Prostate gland (tissue), 2 donors: ENCODE measurements around the gene TCEANC. TPM values are rescaled to one million over a fixed set of nuclear protein-coding genes. Genes with fewer than 3 reads are reported as not detected.
A peak's percentile ranks its signal among the peaks of the same experiment; 100 is the strongest.
"Not testable (repeated sequence)": the region's sequence is repeated elsewhere in the genome, so short reads cannot be mapped to it uniquely, and the experiment has no call there.

ENCODE experiments used
- DNase-seq: peaks from one replicate; pipeline ENCODE4 v3.0.0-alpha.2; 2019; ENCODE audit warnings: low spot score
- H3K27ac ChIP-seq, 2 donors: fragments of 200-600 bp; sonication (generic); 2 replicates each; pipeline ENCODE4 v1.5.1; 2017 to 2019
- H3K27me3 ChIP-seq: fragments of 200-600 bp; sonication (generic); replicated peaks from 2 replicates; pipeline ENCODE4 v1.5.1; 2019; ENCODE audit not compliant: insufficient read depth
- H3K36me3 ChIP-seq, 2 donors: fragments of 200-600 bp; sonication (generic); 1 replicate in 1 of 2; 2 replicates in 1 of 2; pipeline versions ENCODE4 v1.5.1 to v1.8.1; 2017 to 2019
- H3K4me1 ChIP-seq: fragments of 200-600 bp; sonication (generic); replicated peaks from 2 replicates; pipeline ENCODE4 v1.5.1; 2019
- H3K4me3 ChIP-seq, 2 donors: fragments of 200-600 bp; sonication (generic); 2 replicates each; pipeline ENCODE4 v1.5.1; 2017 to 2019
- H3K9me3 ChIP-seq: fragments of 200-600 bp; sonication (generic); 2 replicates; pipeline ENCODE4 v1.5.1; 2017
- POLR2A ChIP-seq: fragments of 450-650 bp; IDR thresholded peaks from one replicate; pipeline ENCODE4 v1.6.1; 2016; ENCODE audit warnings: antibody characterized with exemption, mild to moderate bottlenecking
- POLR2AphosphoS5 ChIP-seq: sonication (generic); formaldehyde crosslinking; IDR thresholded peaks from one replicate; pipeline ENCODE4 v1.6.1; 2017; ENCODE audit warnings: antibody characterized with exemption
- WGBS: methylation state at CpG from one replicate; pipeline ENCODE4 v1.1.5; 2018; 5-methylcytosine and 5-hydroxymethylcytosine counted together
- intact Hi-C: fragments of 100-400 bp; cut with DNase I; formaldehyde crosslinking; loops from one replicate; pipeline ENCODE4 v1.14.2; 2022
- total RNA-seq, 2 donors: library from RNA; depleted of rRNA; stranded (reverse); fragments of >200 nt; gene quantifications; one replicate each; pipeline ENCODE4 v1.1.0, GENCODE V29; 2016
- TF ChIP-seq, protein P1 (sequence below), 4 experiments: fragments of 200-600 bp in 2 of 4; fragments of 450-650 bp in 2 of 4; sonication (generic) in 2 of 4; IDR thresholded peaks; 1 replicate in 3 of 4; 2 replicates in 1 of 4; pipeline ENCODE4 v1.5.1; 2016 to 2019; ENCODE audit warnings: antibody characterized with exemption in 4 of 4, mild to moderate bottlenecking in 2 of 4, moderate library complexity in 2 of 4

The TCEANC gene
- total RNA-seq, 2 donors from 2014 or later, result 3.1 to 4.9 TPM

DNA sequence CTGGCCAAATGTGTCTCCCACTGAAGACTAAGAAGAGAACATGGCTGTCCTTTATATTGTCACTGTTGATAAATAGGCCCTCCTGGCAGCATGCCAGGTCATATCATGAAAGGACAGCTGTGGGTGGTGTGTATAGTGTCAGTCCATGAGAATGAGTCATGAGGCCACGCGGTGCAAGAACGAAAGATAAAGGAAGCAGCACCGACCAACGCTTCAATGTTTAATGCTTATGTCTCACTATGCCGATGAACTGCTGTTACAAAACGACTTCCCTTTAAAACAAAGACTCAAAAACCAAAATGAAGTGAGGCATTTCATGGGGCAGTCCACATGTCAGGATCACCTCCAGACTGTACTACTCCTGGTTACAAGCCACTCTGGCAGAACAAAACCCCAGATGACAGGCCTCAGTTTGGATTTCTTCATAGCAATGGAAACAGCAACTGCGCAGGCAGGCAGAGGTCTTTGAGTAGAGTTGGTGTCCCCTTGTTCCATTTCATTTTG is 5.2 kb upstream of the TCEANC start:
- Histone ChIP-seq H3K27ac (no peak overlapping the region), H3K36me3 (no peaks in the 10 kb centered on the region), H3K4me3 (no peak overlapping the region), H3K4me1 (no peaks in the 10 kb centered on the region), H3K27me3 (no peaks in the 10 kb centered on the region), H3K9me3 (no peaks in the 10 kb centered on the region)
- WGBS, result 50% methylated on average over 8 of the region's 8 CpGs
- DNase-seq, result no peak
- intact Hi-C loops, result loop anchor here (5.0 to 10.0 kb wide), 2 partner anchors 140 to 693 kb away; no protein-coding TSS in a partner anchor
- TF ChIP-seq, protein P1, sequence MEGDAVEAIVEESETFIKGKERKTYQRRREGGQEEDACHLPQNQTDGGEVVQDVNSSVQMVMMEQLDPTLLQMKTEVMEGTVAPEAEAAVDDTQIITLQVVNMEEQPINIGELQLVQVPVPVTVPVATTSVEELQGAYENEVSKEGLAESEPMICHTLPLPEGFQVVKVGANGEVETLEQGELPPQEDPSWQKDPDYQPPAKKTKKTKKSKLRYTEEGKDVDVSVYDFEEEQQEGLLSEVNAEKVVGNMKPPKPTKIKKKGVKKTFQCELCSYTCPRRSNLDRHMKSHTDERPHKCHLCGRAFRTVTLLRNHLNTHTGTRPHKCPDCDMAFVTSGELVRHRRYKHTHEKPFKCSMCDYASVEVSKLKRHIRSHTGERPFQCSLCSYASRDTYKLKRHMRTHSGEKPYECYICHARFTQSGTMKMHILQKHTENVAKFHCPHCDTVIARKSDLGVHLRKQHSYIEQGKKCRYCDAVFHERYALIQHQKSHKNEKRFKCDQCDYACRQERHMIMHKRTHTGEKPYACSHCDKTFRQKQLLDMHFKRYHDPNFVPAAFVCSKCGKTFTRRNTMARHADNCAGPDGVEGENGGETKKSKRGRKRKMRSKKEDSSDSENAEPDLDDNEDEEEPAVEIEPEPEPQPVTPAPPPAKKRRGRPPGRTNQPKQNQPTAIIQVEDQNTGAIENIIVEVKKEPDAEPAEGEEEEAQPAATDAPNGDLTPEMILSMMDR (IDR thresholded peaks at IDR 0.05), result no peak
- TF ChIP-seq POLR2AphosphoS5 (no peak), POLR2A (no peak)

DNA sequence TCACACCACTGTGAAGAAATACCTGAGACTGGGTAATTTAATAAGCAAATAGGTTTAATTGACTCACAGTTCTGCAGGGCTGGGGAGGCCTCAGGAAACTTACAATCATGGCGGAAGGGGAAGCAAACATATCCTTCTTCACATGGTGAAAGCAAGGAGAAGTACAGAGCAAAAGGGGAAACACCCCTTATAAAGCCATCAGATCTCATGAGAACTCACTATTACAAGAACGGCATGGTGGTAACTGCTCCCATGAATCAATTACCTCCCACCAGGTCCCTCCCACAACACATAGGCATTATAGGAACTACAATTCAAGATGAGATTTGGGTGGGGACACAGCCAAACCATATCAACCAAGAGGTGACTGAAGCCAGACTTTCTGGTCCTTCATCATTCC is 4.6 kb upstream of the TCEANC start:
- not testable (repeated sequence) for H3K4me1 ChIP-seq, H3K9me3 ChIP-seq, H3K4me3 ChIP-seq, DNase-seq, H3K27me3 ChIP-seq, H3K27ac ChIP-seq, H3K36me3 ChIP-seq
- WGBS, result 94% methylated on average over 2 of the region's 2 CpGs
- intact Hi-C loops, result loop anchor here (5.0 to 10.0 kb wide), 2 partner anchors 141 to 694 kb away; no protein-coding TSS in a partner anchor

DNA sequence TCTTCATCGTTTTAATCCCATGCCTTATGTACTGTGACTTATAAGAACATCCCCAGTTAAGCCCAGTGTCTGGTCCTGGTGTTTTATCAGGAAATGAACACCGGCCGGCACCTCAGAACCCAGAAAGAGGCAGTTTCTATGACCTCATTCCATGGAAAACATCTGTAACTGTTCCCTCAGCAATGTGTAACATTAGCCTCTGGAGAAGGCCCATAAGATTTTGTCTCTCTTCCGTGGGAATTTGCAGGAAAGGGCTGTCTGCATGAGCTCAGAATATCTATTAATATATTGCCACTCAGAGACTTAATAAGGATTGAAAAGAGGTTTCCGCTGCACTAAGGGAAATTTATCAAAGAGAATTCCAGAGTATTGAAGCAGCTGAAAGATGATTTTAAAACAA is 3.1 kb upstream of the TCEANC start:
- Histone ChIP-seq H3K9me3 (no peaks in the 10 kb centered on the region), H3K4me3 (no peak overlapping the region), H3K27me3 (no peaks in the 10 kb centered on the region), H3K27ac (no peak overlapping the region), H3K4me1 (no peaks in the 10 kb centered on the region), H3K36me3 (no peaks in the 10 kb centered on the region)
- 69% methylated on average over 5 of the region's 5 CpGs for WGBS
- intact Hi-C loops, result loop anchor here (5.0 to 10.0 kb wide), 2 partner anchors 143 to 695 kb away; no protein-coding TSS in a partner anchor
- TF ChIP-seq POLR2AphosphoS5 (no peak), POLR2A (no peak)
- TF ChIP-seq, protein P1 (IDR thresholded peaks at IDR 0.05), result no peak
- DNase-seq, result no peak

DNA sequence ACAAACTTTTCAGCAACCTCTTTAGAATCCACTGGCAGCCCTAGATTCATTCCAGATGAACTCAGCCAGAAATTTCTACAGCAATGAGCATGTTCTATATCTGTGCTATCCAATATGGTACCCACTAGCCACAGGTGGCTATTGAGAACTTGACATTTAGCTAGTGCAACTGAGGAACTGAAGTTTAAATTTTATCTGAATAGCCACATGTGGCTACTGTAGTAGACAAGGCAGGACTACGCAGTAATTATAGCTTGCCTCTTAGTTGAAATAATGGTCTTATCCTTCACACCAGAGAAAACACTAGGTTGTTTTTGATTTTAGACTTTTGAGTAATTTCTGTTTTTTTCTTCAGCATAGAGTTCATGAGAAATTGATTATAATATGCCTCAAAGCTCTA is 2.6 kb upstream of the TCEANC start:
- Histone ChIP-seq H3K27ac (no peak overlapping the region), H3K9me3 (no peaks in the 10 kb centered on the region), H3K4me3 (no peak overlapping the region), H3K27me3 (no peaks in the 10 kb centered on the region), H3K4me1 (no peaks in the 10 kb centered on the region), H3K36me3 (no peaks in the 10 kb centered on the region)
- intact Hi-C loops, result no loop called here
- WGBS, result 94% methylated on average over 1 of the region's 1 CpG
- DNase-seq, result no peak
- TF ChIP-seq, protein P1 (IDR thresholded peaks at IDR 0.05), result no peak
- TF ChIP-seq POLR2A (no peak), POLR2AphosphoS5 (no peak)

DNA sequence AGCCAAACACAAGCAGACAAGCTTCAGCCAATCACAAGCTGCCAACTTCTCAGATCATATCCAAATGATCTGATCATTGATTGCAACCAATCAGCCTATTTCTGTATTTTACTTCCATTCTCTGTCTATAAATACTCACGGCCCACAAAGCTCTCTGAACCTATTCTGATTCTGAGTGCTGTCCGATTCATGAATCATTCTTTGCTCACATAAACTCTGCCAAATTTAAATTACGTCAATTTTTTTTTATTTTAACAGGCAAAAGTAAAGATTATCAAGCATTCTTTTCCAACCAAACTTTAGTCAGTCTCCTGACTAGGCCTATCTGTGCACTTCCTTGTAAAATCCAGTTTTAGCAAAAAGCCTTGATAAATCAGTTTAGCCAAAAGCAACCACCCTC is 1.8 kb upstream of the TCEANC start:
- 56% methylated on average over 3 of the region's 3 CpGs for WGBS
- H3K36me3 ChIP-seq, result no peaks in the 10 kb centered on the region
- no peaks in the 10 kb centered on the region for H3K27me3 ChIP-seq
- TF ChIP-seq POLR2AphosphoS5 (no peak), POLR2A (no peak)
- H3K9me3 ChIP-seq, result no peaks in the 10 kb centered on the region
- H3K4me1 ChIP-seq, result no peaks in the 10 kb centered on the region
- H3K27ac ChIP-seq, result no peak overlapping the region
- intact Hi-C loops, result no loop called here
- no peak overlapping the region for H3K4me3 ChIP-seq
- DNase-seq, result no peak

DNA sequence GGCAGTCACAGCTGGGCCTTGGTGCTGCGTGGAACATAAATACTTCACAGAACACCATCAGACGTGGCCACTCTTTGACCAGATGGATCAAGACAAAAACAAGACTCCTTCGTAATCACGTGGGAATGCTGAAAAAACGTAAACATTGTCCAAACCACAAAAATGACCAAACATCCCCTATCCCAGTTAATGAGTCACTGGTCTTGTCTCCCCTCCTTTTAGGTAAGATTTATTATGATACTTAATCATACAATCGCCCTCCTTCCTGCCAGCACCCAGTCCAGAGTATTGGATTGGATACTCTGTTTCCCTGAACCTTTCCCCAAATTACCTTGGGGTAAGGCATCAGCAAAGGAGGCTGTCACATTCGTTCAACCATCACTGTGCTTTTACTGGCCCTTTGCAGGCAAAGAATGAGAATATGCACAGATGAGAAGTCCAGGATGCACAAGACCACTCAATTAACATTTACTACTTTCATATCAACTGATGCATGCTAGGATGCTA is 601 bp upstream of the TCEANC start:
- Histone ChIP-seq H3K4me1 (no peaks in the 10 kb centered on the region), H3K9me3 (no peaks in the 10 kb centered on the region), H3K36me3 (no peaks in the 10 kb centered on the region), H3K27ac (peak overlapping the region; percentile 74 to 88), H3K4me3 (peak overlapping the region; percentile 45 to 56), H3K27me3 (no peaks in the 10 kb centered on the region)
- no peak for DNase-seq
- 25% methylated on average over 7 of the region's 7 CpGs for WGBS
- intact Hi-C loops, result no loop called here
- TF ChIP-seq, protein P1 (IDR thresholded peaks at IDR 0.05), result no peak
- no peak for TF ChIP-seq POLR2A
- TF ChIP-seq POLR2AphosphoS5, result no peak
